ENCODE data around the gene RUBCN. TPM values are rescaled to one million over a fixed set of nuclear protein-coding genes. Genes with fewer than 3 reads are reported as not detected.
"Not testable (repeated sequence)": the region's sequence is repeated elsewhere in the genome, so short reads cannot be mapped to it uniquely, and the experiment has no call there.

RUBCN gene
- total RNA-seq, 1 donor from 2014 or later = 31.7 TPM

DNA sequence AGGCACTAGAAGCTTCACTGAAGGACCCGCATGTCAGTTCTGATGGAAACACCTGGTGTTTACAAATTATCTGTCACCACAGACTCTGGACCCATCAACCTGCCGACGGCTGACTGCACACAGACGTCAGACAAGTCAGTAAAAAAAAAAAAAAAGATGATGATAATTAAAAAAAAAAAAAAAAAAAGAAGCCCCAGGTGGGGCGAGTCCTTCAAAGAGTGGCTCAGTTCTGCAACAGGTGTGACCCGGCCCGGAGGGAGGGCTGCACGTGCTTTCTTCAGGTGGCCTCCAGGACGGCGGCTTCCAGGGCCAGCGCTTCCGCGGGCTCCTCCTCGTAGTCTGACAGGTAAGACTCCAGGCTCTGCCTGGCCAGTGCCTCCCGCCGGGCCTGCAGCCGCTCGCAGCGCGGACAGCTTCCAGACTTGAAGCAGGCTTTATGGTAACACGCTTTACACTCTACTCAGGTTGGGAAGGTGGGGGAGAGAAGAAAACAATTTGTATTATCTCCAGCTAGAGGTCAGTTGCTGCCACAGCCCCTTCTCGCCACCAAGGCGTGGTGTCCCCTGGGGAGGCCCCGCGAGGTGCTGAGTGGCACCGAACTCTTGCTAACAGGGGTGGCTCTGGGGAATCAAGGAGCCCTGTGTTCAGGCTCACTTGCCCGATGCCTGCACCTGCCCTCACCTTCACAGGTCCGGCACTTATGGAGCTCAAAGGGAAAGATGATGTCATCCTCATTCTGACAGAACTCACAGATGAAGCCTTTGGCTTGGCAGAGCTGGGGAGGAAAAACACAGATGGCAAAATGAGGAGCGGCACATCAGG, 61.8 kb downstream of the RUBCN start:
- no peaks in the 10 kb centered on the region for H3K4me1 Mint-ChIP-seq
- no peak overlapping the region for H3K27ac Mint-ChIP-seq (ENCODE audit: unreplicated experiment)

DNA sequence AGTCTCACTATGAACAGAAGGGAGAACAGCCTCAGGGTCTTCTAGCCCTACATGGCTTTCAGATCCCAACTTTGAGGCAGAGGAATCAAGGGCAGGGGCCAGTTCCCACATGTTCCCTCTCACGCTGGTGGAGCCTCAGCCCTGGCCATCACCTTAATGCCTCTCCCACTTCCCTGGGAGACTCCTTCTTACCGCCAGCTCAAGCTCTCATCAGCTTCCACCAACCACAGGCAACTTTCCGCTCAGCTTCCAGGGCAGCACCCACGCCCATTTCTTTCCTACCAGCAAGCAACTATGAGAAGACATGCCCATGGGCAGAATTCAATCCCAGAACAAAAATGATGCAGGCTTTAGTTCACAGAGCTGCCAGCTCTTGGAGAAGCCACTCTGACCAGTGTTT, 63.5 kb downstream of the RUBCN start:
- Mint-ChIP-seq H3K9me3 (peaks cover 2% of the 10 kb centered on the region), H3K27me3 (ENCODE audit: low read depth) (no peaks in the 10 kb centered on the region), H3K27ac (ENCODE audit: unreplicated experiment) (no peak overlapping the region), H3K36me3 (ENCODE audit: low read depth) (peaks cover 18% of the 10 kb centered on the region), H3K4me1 (no peaks in the 10 kb centered on the region), H3K4me3 (no peak overlapping the region)
- TF ChIP-seq, protein P1, sequence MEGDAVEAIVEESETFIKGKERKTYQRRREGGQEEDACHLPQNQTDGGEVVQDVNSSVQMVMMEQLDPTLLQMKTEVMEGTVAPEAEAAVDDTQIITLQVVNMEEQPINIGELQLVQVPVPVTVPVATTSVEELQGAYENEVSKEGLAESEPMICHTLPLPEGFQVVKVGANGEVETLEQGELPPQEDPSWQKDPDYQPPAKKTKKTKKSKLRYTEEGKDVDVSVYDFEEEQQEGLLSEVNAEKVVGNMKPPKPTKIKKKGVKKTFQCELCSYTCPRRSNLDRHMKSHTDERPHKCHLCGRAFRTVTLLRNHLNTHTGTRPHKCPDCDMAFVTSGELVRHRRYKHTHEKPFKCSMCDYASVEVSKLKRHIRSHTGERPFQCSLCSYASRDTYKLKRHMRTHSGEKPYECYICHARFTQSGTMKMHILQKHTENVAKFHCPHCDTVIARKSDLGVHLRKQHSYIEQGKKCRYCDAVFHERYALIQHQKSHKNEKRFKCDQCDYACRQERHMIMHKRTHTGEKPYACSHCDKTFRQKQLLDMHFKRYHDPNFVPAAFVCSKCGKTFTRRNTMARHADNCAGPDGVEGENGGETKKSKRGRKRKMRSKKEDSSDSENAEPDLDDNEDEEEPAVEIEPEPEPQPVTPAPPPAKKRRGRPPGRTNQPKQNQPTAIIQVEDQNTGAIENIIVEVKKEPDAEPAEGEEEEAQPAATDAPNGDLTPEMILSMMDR (conservative IDR thresholded peaks at IDR 0.05) = no peak
- DNase-seq (ENCODE audit: low read depth, low spot score) = no peak

More for the DNA sequence above, 61.8 kb downstream of the RUBCN start:
- Mint-ChIP-seq H3K4me3 (no peak overlapping the region), H3K27me3 (ENCODE audit: low read depth) (no peaks in the 10 kb centered on the region), H3K9me3 (peaks cover 3% of the 10 kb centered on the region), H3K36me3 (ENCODE audit: low read depth) (peaks cover 20% of the 10 kb centered on the region)
- no peak for DNase-seq (ENCODE audit: low read depth, low spot score)
- TF ChIP-seq, protein P1 (conservative IDR thresholded peaks at IDR 0.05) = no peak

DNA sequence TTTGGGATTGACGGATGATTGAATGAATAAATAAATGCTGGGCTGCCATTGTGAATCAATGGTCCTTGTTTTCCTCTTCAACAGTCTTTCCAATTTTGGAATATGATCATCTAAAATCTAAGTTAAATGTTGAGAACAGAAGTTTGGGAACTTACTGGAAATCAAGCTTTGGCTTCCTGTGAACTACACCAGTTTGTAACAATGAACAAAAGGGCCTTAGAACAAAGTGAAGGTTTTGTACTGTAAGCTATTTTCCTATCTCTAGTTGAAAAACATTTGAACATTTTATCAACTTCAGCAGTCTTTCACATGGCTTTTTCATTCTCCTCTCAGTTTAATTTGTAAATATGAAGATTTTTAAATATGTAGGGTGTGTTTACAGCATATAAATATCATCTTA, 66.3 kb downstream of the RUBCN start:
- Mint-ChIP-seq H3K27me3 (ENCODE audit: low read depth) (peaks cover 2% of the 10 kb centered on the region), H3K4me3 (no peak overlapping the region), H3K36me3 (ENCODE audit: low read depth) (peaks cover 11% of the 10 kb centered on the region), H3K27ac (ENCODE audit: unreplicated experiment) (no peak overlapping the region), H3K9me3 (no peaks in the 10 kb centered on the region), H3K4me1 (no peaks in the 10 kb centered on the region)
- DNase-seq (ENCODE audit: low read depth, low spot score) = no peak
- TF ChIP-seq, protein P1 (conservative IDR thresholded peaks at IDR 0.05) = no peak

DNA sequence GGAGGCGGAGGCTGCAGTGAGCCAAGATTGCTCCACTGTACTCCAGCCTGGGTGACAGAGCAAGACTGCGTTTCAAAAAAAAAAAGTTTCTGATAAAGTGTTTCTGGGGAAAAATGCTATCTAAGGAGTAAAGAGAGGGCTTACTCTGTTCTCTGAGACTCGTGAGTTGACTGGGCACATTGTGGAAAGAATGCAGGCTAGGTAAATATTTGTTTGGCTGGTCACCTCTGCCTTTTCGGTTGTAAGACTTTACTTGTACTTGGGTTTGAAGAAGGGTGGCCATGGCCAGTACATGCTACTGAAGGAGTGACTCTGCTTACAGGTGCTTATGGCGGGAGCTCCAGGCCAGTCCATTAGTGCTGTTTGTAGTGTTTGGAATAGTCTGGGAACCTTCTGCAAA, 68.7 kb downstream of the RUBCN start:
- H3K9me3 Mint-ChIP-seq = no peaks in the 10 kb centered on the region
- TF ChIP-seq, protein P1 (conservative IDR thresholded peaks at IDR 0.05) = no peak
- H3K27me3 Mint-ChIP-seq (ENCODE audit: low read depth) = peaks cover 2% of the 10 kb centered on the region
- no peak overlapping the region for H3K4me3 Mint-ChIP-seq
- no peaks in the 10 kb centered on the region for H3K4me1 Mint-ChIP-seq
- H3K36me3 Mint-ChIP-seq (ENCODE audit: low read depth) = peaks cover 3% of the 10 kb centered on the region
- no peak for DNase-seq (ENCODE audit: low read depth, low spot score)
- no peak overlapping the region for H3K27ac Mint-ChIP-seq (ENCODE audit: unreplicated experiment)

DNA sequence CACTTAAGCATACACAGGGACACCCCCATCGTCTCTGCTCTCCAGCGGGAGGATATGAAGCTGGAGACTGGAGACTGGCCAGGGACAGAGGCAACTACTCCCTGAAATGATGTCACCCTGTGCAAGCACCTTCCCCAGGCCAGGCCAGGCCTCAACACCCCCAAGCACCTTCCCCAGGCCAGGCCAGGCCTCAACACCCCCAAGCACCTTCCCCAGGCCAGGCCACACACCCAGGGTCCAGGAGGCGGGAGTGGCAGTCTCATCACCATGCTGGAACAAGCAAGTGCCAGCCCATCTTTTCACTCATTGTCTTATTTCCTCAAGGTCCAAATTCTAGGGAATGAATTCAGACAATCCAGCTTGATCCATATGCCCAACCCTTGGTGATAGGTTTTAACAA, 69.4 kb downstream of the RUBCN start:
- not testable (repeated sequence) for H3K4me1 Mint-ChIP-seq; H3K9me3 Mint-ChIP-seq; H3K27ac Mint-ChIP-seq (ENCODE audit: unreplicated experiment); H3K27me3 Mint-ChIP-seq (ENCODE audit: low read depth); DNase-seq (ENCODE audit: low read depth, low spot score); H3K36me3 Mint-ChIP-seq (ENCODE audit: low read depth)
- peak overlapping the region; percentile 65 for H3K4me3 Mint-ChIP-seq

DNA sequence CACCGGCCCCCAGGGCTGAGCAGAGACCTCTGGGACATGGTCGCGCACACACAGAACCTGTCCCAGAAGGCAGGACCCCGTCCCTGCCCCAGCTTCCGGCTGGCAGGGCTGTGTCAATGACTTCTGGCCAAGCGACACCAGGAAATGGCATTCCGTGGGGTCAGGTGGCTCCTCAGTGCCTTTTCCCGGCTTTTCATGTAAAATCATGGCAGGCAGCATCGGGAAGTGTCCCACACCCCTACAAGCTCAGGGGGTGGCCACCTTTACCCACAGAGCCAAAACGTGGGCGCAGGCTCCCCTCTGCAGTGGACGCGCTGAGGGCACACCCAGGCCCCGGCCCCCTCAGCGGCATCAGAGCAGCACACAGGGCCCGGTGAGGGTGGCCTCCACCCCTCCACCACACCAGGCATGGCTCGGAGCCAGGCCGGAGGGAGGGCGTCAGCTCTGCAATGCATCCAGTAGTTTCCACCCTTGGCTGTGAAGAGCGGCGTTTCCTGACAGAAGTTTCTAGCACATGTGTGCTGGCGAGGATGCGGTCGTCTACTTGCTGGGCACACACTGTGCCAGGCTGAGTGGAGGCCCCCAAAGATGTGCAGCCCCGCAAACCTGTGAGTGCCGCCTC, 70.4 kb downstream of the RUBCN start:
- not testable (repeated sequence) for H3K9me3 Mint-ChIP-seq; H3K4me1 Mint-ChIP-seq; H3K36me3 Mint-ChIP-seq (ENCODE audit: low read depth); H3K27ac Mint-ChIP-seq (ENCODE audit: unreplicated experiment); DNase-seq (ENCODE audit: low read depth, low spot score); H3K27me3 Mint-ChIP-seq (ENCODE audit: low read depth); H3K4me3 Mint-ChIP-seq

DNA sequence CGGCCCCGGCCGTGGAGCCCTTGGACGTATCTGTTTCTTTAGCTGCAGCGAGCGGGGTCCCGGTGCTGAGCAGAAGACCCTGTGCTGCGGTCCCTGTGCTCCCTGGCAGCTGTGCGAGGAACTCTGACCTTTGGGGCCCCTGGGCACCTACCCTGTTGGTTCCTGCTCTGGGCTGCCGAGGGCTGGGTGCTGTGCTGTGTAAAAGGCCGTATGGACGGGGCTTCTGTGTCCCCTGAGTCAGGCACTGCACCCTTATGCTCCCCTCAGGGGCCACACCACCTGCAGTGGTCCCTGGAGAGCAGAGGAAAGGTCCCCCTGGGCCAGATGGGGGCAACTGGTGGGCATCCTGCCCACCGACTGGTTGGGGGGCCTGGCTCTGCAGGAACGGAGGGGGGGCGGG, 71.2 kb downstream of the RUBCN start:
- H3K4me3 Mint-ChIP-seq; DNase-seq (ENCODE audit: low read depth, low spot score); H3K36me3 Mint-ChIP-seq (ENCODE audit: low read depth); H3K9me3 Mint-ChIP-seq; H3K27me3 Mint-ChIP-seq (ENCODE audit: low read depth); H3K27ac Mint-ChIP-seq (ENCODE audit: unreplicated experiment); H3K4me1 Mint-ChIP-seq: not testable (repeated sequence)

DNA sequence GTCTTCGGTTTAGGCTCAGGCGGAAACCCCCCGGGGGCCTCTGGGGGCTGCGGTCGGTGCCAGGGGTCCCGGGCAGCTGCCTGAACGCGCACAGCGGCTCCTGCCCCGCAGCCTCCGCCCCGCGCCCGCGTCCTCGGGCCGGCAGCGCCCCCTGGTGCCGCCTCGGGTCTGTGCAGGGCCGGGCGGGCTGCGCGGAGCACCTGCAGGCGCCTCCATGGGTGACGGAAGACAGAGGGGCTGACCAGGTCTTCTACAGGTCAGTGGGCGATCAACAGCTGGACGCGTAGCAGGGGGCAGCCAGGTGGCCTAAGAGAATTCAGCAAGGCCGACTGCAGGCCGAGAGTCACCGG, 71.6 kb downstream of the RUBCN start:
- not testable (repeated sequence) for H3K4me3 Mint-ChIP-seq; H3K27me3 Mint-ChIP-seq (ENCODE audit: low read depth); H3K9me3 Mint-ChIP-seq; H3K4me1 Mint-ChIP-seq; H3K36me3 Mint-ChIP-seq (ENCODE audit: low read depth); DNase-seq (ENCODE audit: low read depth, low spot score); H3K27ac Mint-ChIP-seq (ENCODE audit: unreplicated experiment)

DNA sequence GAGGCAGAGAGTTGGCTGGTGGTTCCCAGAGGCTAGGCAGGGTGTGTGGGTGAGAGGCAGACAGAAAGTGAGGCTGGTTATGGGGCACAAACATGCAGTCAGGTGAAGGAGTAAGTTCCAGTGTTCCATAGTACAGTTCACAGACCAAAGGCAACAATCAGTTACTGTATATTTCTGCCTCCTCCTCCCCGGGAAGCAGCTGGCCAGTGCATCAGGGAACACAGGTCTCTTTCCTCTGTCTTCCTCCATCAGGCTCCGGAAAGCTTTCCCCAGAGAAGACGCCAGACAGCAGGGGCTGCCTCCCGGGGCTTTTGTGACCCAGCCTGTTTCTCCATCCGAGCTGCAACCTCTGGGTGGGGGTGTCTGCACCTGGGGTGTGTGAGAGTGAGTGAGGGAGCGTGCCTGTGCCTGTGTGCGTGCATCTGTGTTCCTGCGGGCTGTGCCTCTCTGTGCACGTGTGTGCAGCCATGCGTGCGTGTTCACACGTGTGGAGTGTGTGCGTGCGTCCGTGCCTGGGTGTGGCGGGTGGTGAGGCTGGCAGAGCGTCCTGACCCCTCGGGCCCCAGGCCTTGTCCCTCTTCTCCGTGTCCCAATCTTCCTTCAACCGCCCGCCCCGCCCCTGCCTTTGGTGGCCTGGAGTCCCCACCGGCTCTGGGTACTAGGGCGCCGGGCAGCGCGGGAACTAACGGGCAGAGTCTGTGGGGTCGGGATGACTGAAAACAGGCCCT, 72.1 kb downstream of the RUBCN start:
- not testable (repeated sequence) for H3K27me3 Mint-ChIP-seq (ENCODE audit: low read depth); H3K27ac Mint-ChIP-seq (ENCODE audit: unreplicated experiment); H3K36me3 Mint-ChIP-seq (ENCODE audit: low read depth); H3K4me3 Mint-ChIP-seq; H3K9me3 Mint-ChIP-seq; H3K4me1 Mint-ChIP-seq
- DNase-seq (ENCODE audit: low read depth, low spot score) = peak; percentile 18
